ENCODE results near the gene DPP10.

Gene DPP10

GRCh38 chr2:115694651-115695050, 1252.2 kb downstream of the DPP10 start:
- no peak for DNase-seq (ENCODE audit: low read depth)
- H3K4me3 ChIP-seq (ENCODE audit: low read depth, low read length), result no peak overlapping the region
- no peak for TF ChIP-seq CTCF (IDR thresholded peaks at IDR 0.05; ENCODE audit: control insufficient read depth, extremely low read depth, insufficient read depth)

- TF ChIP-seq CTCF (IDR thresholded peaks at IDR 0.05; ENCODE audit: control insufficient read depth, extremely low read depth, insufficient read depth), result no peak
- no peak overlapping the region for H3K4me3 ChIP-seq (ENCODE audit: low read depth, low read length)
- no peak for DNase-seq (ENCODE audit: low read depth)
Observed at GRCh38 chr2:115733190-115733775, 1290.8 kb downstream of the DPP10 start.

- no peak for TF ChIP-seq CTCF (IDR thresholded peaks at IDR 0.05; ENCODE audit: control insufficient read depth, extremely low read depth, insufficient read depth)
- DNase-seq (ENCODE audit: low read depth), result no peak
Observed at GRCh38 chr2:115738111-115738510, 1295.7 kb downstream of the DPP10 start.

GRCh38 chr2:115739574-115739973, 1297.1 kb downstream of the DPP10 start:
- peak; percentile 18; the same call in 1 of the 2 replicates for TF ChIP-seq CTCF (IDR thresholded peaks at IDR 0.05; ENCODE audit: control insufficient read depth, extremely low read depth, insufficient read depth)
- no peak for DNase-seq (ENCODE audit: low read depth)

More at GRCh38 chr2:115738111-115738510, 1295.7 kb downstream of the DPP10 start:
- no peak overlapping the region for H3K4me3 ChIP-seq (ENCODE audit: low read depth, low read length)

GRCh38 chr2:115746151-115746550, 1303.7 kb downstream of the DPP10 start:
- H3K4me3 ChIP-seq (ENCODE audit: low read depth, low read length), result no peak overlapping the region
- TF ChIP-seq CTCF (IDR thresholded peaks at IDR 0.05; ENCODE audit: control insufficient read depth, extremely low read depth, insufficient read depth), result no peak
- no peak for DNase-seq (ENCODE audit: low read depth)

More at GRCh38 chr2:115739574-115739973, 1297.1 kb downstream of the DPP10 start:
- no peak overlapping the region for H3K4me3 ChIP-seq (ENCODE audit: low read depth, low read length)

- TF ChIP-seq CTCF (IDR thresholded peaks at IDR 0.05; ENCODE audit: control insufficient read depth, extremely low read depth, insufficient read depth), result no peak
- DNase-seq (ENCODE audit: low read depth), result no peak
- H3K4me3 ChIP-seq (ENCODE audit: low read depth, low read length), result no peak overlapping the region
Observed at GRCh38 chr2:115757286-115757685, 1314.8 kb downstream of the DPP10 start.

- no peak for DNase-seq (ENCODE audit: low read depth)
- TF ChIP-seq CTCF (IDR thresholded peaks at IDR 0.05; ENCODE audit: control insufficient read depth, extremely low read depth, insufficient read depth), result no peak
- H3K4me3 ChIP-seq (ENCODE audit: low read depth, low read length), result no peak overlapping the region
Observed at GRCh38 chr2:115763601-115764000, 1321.2 kb downstream of the DPP10 start.
